HG02642 (cell line): Measurements from ENCODE around the gene ZNF280D.

Experiments
- ATAC-seq: cut with Tn5 transposase; IDR thresholded peaks from one replicate; pipeline ENCODE4 v1.9.1; 2021; ENCODE audit warnings: mild to moderate bottlenecking; ENCODE audit not compliant: unreplicated experiment, poor library complexity

ZNF280D gene

DNA sequence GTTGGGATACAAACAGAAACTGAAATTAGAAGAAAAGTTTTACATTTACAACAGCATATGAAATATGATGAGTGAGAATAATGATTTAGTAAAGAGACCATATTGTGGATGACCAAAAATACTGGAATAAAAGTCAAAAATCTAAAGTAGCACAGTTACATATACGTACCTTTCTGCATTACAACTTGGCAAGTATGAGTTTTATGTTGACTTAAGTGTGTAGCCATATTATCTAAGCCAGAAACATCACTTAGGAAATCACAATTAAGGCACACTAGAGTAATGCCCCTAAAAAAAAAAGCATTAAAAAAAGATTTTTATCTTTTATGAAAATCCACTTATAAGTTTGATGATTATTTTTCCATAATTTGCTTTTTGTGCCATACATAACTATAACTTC is 79.1 kb downstream of the ZNF280D start:
- ATAC-seq, result no peak

DNA sequence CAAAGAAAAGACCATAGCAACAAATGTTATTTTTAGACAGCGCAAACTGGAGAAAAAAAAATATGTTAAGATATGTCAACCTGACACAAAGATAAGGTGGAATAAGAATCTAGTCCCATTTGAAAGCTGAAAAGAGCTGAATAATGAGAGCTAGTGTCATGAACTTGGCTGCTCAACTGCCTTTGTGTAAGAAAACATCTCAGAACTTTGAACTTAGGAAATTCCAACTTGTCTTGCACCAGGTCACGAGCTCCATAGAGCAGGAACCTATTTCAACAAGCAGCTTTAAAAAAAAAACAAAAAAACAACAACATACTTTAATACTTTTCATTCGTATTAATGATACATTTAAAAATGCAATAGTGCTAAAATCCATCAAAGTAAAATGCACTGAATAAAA is 79.5 kb downstream of the ZNF280D start:
- ATAC-seq, result no peak

GRCh38 chr15:56653107-56653506 is 80.2 kb downstream of the ZNF280D start:
- ATAC-seq, result no peak

DNA sequence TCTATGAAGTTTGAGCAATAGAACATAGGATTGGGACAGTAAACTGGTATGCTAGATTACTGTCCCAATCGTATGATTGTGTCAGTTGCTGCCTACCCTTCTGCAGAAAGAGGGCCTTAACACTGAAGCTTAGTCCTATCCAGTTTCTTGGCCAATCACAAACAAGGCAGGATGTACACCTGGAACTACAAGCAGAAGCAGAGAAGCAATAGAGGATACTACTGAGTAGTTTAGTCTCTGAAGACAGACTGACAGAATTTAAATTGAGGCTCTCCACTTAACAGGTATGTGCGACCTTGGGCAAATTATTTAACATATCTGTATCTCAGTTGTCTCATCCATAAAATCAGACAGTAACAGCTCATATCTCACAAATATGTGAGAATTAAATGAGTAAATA is 85.0 kb downstream of the ZNF280D start:
- ATAC-seq, result no peak

DNA sequence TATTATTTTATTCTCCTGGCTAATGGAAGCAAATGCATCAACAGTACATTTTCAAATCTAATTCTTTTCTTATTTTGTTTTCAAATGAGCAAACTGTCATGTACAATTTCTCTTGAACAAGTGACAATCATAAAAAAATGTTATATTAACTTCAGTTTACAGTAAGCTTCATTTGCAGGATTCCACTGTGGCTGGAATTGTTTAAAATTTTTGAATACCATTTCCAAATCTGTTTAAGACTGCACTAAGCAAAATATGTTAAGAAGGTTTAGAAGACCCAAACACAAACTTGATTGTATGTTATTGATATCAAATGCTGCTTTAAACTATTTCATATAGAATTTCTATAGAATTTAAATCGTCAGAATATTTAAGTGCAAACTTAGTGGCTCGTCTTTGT is 92.8 kb downstream of the ZNF280D start:
- no peak for ATAC-seq

DNA sequence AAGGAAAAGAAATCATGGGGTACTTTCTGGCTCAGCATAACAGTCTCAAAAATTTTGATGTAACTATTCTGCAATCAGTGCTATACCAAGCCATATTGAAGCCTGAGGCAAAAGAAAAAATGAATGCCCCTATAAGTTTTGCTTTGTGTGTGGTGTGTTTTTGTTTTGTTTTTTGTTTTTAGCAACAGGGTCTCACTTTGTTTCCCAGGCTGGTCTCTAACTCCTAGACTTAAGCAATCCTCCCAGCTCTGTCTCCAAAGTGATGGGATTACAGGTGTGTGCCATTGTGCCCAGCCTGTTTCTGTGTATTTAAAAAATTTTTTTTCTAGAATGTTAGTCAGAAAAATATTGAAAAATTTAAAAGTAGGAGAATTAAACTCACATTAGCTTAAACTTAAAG is 93.2 kb downstream of the ZNF280D start:
- ATAC-seq, result no peak

- ATAC-seq, result no peak
Observed at GRCh38 chr15:56639631-56640030, 93.7 kb downstream of the ZNF280D start.

GRCh38 chr15:56631765-56632164 is 101.5 kb downstream of the ZNF280D start:
- ATAC-seq, result no peak

GRCh38 chr15:56628893-56629532 is 104.3 kb downstream of the ZNF280D start:
- no peak for ATAC-seq

DNA sequence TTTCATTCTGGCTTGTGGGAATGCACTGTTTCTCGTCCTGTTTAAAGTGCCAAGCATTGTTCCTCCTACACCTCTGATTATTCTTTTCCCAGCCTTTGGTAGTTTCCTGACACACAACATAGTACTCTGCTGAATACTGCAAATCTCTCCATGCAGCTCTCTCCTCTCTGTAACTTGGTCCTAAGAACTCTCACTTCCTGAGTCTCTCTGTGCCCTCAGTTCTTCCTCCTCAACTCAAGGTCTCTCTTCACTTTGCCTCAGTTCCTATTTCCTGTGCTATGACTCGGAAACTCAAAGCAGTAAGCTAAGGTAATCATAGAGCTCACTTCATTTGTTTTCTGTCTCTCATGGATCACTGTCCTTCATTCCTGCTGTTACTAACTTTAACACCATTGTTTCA is 113.4 kb downstream of the ZNF280D start:
- no peak for ATAC-seq

GRCh38 chr15:56617628-56618027 is 115.7 kb downstream of the ZNF280D start:
- ATAC-seq, result no peak

DNA sequence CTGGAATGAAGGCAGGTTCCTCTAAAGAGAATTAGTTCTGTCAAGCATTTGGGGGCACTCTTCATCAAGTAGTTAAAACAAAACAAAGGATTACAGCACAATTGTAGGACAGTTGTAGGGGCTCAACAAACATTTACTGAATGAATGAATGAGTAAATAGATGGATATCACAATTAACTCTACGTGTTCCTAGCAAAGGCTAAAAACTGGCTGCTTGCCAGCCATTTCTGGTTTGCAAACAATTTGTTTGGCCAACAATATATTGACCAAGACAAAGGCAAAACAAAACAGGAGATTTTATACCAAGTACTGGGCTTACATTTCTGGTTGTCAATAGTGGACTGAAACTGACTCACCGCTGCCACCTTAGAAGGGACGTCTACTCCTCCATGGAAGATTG is 116.8 kb downstream of the ZNF280D start:
- ATAC-seq, result no peak

DNA sequence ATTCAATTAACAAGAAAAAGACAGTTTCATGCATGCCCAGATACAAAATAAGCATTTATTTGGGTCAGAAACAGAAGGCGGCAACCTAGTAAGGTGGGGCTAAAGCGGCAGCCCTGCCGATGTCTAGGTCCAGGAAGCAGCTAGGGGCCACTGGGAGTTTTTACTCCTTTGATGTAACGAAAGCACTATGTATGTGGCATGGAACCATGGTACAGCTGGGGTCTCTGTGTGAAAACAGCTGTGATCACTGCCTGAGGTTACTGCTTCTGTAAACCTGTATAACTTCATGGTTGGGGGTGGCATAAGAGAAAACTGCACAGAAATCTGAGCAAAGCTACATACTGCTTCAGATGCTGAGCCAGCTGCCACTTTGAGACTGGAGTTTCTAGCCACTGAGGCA is 119.5 kb downstream of the ZNF280D start:
- no peak for ATAC-seq

DNA sequence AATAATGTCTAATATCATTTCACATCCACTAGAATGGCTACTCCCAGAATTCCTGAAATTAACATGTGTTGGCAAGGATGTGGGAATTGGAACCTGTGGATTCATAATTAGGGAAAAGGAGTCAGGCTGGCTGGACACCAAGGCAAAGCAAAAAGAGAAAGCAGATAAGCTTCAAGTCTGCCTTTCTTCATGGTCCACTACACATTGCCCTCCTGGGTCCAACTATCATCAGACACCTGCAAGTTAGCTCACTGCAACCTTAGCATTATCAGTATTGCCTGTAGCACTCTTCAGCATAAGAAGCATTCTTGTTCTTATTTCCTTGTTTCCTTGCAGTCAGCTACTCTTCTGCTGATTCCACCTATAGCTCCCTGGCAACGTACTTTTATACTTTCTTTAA is 124.3 kb downstream of the ZNF280D start:
- ATAC-seq, result peak; percentile 56

DNA sequence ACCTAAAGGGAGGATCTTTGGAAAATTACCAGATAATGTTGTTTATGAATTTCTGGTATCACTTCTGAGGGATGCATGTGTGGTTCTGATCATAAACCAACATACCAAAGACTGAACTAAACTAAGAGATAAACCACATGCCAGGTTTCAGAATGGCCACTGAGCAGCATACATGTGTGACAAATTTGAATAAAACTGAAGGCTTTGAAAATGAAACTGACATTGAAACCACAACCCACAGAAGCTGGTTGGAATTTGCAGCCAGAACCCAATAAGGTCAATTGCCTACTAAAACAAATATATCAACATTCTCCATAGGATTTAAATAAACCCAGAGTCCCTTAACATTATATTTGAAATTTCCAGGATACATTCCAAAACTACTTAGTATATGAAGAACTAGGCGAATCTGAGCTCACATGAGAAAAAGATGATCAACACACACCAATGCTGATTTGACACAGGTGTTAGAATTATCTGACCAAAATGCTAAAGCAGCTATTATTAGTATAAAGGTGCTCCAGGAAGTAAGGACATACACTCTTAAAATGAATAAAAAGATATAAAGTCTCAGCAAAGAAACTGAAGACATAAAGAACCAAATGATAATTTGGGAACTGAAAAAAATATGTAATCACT is 125.0 kb downstream of the ZNF280D start:
- peak; percentile 96 for ATAC-seq

GRCh38 chr15:56602253-56602652 is 131.1 kb downstream of the ZNF280D start:
- ATAC-seq, result no peak

DNA sequence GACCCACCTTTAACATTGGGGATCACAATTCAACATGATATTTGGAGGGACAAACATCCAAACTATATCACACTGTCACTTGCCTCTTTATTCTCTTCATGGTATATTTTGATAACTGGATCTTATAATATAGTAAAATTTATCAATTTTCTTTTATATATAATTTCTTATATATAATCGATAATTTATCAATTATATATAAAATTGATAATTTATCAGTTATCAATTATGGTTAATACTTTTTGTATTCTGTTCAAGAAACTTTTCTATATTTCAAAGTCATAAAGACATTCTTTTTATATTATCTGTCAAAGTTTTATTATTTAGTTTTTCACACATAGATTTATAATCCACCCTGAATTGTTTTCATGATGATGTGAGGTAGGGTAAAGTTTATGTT is 132.9 kb downstream of the ZNF280D start:
- no peak for ATAC-seq

GRCh38 chr15:56598991-56599390 is 134.3 kb downstream of the ZNF280D start:
- ATAC-seq, result no peak

GRCh38 chr15:56587686-56588085 is 145.6 kb downstream of the ZNF280D start:
- ATAC-seq, result no peak

DNA sequence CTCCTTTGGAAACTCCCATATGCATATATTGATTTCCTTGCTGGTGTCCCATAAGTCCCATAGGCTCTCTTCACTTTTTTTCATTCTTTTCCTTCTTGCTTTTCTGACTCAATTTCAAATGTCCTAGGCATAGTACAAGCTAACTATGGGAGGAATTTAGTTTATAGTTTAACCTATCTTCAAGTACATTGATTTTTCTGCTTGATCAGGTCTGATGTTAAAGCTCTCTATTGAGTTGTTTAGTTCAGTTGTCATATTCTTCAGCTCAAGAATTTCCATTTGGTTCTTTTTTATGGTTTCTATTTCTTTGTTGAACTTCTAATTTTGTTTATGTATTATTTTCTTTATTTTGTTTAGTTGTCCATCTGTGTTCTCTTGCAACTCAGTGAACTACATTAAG is 147.1 kb downstream of the ZNF280D start:
- ATAC-seq, result no peak

DNA sequence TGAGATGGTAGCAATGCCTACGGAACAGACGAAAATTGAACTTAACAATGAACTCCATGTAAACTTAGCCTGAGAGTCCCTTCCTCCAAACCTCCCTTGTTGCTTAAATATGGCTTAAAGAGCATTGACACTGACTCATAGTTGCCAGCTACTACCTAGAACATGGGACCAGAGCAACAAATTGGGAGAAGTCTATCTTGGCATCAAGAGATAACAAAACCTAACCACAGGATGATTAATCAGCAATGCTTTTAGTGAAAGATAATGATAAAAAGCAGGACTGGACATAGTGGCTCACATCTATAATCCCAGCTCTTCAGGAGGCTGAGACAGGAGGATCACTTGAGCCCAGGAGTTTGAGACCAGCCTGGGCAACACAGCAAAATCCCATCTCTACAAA is 150.5 kb downstream of the ZNF280D start:
- ATAC-seq, result no peak
